HG03469 (cell line): ENCODE data around the gene ROR2.

ENCODE experiments used
- ATAC-seq: cut with Tn5 transposase; IDR thresholded peaks from one replicate; pipeline ENCODE4 v1.9.1; 2021; ENCODE audit warnings: mild to moderate bottlenecking, moderate library complexity, moderate number of reproducible peaks; ENCODE audit not compliant: unreplicated experiment

Gene ROR2

GRCh38 chr9:91948597-91949391, 1.2 kb downstream of the ROR2 start:
- ATAC-seq, result no peak

DNA sequence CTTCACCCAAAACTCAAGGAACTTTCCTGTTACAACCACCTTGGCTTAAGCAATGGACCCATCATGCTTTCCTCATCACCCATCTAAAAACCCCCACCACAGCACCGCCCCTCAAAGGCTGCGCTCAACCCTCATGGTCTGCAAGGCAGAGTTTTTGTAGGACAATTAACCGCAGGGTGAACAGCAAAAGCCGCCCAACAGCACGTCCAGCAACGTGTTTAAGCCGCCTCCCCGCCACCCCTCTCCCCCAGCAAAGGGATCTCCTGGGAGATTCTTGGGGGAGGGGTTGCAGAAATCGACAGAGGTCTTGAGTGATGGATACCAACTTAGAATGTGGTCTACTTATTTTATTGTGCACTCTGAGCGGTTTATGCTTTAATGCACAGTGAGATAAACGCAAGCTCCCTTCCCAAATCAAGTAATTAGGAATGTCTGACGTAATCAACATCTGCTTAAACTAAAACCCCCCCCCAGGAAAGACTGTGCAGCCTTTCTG, 1.9 kb downstream of the ROR2 start:
- no peak for ATAC-seq

GRCh38 chr9:91946653-91947488, 3.2 kb downstream of the ROR2 start:
- ATAC-seq, result no peak

DNA sequence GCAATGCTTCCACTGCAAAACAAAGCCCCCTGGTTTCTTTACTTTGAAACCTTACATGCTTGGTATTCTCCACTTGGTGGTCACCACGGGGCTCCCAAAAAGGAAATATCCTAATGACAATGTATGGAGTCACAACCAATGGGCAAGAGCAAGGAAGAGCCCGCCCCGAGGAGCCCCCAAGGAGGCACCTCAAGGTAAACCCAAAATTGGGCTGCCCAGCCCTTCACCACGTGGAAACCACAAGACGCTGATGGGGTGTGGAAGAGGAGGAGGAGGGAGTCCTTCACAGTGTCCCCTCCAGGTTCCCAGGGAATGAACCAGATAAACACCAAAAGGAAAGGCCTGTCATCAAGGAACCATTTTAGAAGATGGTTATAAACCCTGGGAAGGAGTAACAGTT, 3.8 kb downstream of the ROR2 start:
- no peak for ATAC-seq

DNA sequence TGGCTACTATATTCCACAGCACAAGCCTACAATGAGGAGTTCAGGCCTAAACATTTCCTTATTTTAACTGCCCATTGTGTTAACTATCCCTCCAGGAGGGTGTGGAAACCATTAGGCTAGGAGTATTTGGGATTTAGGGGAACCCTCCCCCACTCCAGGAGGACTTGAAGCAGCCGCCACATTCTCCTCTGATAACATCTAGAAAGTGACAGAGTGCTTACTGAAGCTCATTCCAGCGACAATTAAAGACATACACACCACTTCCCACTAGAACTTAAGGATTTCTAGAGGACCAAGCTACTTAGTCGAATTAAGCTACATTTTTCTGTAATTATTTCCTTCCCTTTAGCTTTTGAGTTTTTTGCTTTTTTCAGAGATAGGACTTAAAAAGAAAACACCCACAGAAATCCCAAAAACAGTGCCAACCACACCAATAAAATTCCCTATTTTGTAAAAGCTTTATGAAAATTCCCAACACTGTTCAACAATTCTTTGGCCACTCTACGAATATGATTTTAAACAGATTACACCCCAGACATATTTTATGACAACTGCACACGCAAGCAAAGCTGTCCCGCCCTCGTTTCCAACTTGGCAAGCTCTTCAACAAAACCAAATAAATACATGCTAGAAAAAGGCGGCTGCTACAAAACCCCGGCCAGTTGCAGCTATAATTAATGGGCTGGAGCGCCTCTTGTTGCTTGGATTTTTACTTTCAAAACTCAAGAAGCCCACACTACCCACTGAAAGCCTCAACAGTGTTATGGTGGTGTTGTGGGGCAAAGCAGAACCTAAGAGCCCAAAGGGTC, 4.5 kb downstream of the ROR2 start:
- ATAC-seq, result no peak

DNA sequence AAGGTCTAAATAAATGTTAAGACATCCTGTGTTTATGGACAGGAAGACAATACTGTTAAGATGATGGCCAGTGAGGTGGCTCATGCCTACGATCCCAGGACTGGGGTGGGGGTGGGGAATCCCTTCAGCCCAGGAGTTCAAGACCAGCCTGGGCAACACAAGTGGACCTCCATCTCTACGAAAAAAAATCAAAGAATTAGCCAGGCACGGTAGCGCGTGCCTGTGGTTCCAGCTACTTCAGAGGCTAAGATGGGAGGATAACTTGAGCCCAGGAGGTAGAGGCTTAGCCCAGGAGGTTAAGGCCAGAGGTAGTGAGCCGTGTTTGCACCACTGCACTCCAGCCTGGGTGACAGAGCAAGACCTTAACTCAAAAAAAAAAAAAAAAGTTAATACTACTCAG, 5.3 kb downstream of the ROR2 start:
- ATAC-seq, result no peak

DNA sequence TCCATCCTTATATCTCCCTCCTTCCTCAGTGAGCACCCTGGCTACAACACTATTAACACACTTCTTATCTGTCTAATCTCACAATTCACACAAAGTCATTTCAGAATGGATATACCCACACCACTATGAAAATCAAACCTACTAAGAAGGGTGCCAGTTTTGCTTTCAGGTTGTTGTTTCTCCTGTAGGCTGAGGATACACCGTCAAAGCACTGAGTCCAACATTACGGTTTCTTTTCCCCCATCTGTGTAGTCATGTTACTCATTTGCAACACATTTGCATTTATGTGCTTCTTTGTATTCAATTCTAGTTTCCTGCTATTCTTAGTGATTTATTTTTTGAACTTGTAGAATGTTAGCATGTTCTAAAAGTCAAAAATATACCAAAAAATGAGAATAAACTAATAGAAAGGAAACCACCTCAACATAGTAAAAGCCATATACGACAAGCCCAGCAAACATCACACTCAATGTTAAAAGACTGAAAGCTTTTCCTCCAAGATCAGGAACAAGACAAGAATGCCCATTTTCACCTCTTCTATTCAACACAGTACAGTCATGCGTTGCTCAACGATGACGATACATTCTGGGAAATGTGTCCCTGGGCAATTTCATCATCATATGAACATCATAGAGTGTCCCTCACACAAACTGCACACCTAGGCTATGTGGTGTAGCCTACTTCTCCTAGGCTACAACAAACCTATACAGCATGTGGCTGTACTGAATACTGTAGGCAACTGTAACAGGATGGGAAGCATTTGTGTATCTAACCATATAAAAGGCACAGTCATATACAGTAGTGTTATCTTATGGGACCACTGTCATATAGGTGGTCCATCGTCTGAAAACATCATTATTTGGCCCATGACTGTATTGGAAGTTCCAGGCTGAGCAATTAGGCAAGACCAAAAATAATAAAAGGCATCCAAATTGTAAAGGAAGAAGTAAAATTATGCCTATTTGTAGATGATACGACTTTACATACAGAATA, 6.3 kb downstream of the ROR2 start:
- ATAC-seq, result no peak

- ATAC-seq, result no peak
Measured at GRCh38 chr9:91942201-91942600, 7.8 kb downstream of the ROR2 start.

DNA sequence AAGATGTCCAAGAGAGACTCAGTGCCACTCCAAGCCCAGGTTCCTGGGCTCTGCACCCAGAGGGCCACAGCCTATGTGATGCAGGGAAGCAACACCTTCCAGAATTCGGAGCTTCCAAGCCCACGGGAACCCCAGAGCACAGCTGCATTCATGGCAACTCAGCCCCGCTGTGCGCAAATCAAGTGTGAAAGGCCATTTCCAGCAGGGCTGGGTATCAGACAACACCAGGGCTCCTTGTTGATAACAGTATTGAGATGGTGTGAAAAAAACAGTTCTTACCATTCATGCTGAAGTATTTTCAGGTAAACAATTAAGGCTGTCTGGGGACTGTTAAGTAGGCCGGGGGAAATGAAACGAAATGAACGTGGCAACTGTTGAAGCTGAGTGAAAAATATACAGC, 10.1 kb downstream of the ROR2 start:
- no peak for ATAC-seq

- no peak for ATAC-seq
Measured at GRCh38 chr9:91937727-91938126, 12.3 kb downstream of the ROR2 start.

DNA sequence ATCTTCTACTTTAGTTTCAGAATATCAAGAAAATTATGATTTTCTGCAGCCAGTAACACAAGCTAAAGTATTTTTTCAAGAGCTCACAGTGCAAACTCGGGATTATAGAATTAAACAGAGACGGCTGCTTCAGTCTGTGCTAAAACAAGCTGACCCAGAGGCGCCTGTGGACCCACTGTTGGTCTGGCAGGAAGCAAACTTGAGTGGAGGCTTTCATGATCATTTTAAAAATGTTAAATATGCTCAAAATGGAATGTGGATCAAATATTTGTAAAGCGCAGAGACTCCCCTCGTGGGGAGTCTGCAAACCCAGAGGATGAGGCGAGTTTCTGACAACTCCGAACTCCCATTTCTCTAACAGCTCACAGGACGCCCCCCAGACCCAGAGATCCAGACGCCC, 13.0 kb downstream of the ROR2 start:
- ATAC-seq, result no peak

DNA sequence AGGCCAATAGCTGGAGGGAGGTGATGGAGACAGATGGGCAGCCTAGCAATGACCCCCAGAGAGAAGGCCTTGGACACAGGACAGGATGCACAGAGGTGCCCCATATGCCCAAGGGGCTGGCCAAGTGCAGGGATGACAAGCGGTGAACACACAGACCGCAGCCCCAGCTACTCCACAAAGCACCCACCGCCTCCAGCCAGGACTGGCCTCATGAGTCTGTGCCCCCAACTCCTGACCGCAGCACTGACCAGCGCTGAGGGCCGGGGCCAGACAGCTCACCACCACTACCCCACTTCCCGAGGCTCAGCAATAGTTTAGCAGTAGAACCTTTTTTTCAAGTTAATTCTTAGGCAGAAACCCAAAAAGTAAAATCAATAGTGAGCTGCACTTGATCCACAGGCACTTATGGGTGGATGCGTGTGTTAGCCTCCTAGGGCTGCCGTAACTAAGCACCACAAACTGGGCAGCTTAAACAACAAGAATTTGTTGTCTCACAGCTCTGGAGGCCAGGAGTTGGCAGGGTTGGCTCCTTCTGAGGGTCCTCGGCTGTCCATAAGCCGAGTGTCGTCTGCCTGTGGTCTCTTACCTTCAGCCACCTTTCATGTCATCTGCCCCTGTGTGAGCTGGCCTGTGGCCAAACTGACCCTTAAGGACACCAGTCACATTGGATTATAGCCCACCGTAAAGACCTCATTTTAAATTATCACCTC, 14.1 kb downstream of the ROR2 start:
- ATAC-seq, result no peak

DNA sequence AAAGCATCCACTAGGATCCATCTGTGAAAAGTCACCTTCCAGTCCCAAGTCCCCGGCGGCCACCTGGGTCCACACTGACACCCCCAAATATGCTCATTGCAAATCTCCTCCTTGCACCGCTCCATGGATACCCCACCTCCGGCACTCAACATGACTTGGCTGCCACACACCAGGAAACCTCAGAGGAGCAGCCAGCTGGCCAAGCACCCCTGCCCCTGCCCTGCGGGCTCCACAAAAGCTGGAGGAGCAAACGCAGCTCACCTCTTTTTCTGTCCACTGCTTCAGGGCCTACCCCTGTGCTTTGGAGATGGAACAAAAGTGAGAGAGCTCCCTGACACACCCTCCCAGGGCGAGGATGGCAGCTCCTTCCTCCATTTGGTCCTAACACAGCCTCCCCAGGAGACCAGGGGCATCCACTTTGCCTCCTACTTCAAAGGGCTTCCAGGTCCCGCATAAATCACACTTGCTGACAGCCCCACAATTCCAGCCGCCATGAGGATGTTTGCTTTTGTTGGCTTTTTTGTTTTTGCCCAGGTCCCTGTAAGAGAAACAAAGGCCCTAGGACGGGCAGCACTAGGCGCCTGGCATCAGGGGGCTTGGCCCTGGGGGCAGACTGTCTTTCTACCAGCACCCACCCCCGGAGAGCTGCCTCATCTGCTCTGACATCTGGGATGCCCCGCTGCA, 14.8 kb downstream of the ROR2 start:
- ATAC-seq, result no peak

DNA sequence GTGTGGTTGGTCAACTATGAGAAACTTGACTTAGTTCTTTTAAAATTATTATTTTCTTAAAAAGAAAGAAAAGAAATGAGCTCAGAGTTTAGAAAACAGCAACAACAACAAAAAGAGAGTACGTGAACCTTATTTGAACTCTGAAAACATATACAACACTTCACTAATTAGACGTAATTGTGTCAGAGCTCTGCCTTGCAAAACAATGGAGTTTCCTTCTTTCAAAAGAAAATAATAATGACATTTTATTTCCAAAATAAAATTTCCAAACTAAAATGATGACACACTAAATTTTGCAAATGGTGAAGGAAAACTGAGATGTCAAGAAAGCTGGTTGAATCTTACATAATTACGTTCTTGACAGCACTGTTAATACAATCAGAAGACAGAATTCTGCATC, 15.4 kb downstream of the ROR2 start:
- ATAC-seq, result no peak

DNA sequence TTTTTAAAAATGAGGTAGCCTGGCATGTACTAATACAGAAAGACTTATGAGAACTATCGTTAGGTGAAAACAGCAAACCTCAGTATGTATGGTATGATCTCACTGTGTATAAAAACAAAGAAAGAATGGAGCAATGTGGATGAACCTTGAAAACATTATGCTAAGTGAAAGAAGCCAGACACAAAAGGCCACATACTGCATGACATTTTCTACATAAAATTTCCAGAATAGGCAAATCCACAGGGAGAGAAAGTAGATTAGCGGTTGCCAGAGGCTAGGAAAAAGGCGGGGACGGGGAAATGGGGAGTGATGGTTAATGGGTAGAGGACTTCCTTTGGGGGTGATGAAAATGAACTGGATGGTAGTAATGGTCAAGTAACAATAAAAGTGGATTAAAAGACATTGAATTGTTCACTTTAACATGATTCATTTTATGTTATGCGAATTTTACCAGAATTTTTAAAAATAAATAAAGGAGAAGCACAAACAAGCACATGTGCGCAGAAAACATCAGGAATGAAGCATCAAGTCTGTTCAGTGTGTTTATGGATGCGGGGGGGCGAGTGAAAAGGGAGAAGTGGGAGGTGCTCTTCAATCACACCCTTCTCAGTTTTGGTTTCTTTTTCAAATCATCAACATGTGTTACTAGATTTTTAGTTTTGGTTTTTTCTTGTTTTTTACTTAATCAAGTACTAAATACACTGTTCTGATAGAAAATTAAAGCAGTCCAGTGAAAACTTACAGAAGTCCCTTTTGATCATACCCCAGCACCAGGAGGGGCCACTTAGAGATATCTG, 16.3 kb downstream of the ROR2 start:
- no peak for ATAC-seq

- ATAC-seq, result no peak
Measured at GRCh38 chr9:91930475-91930874, 19.6 kb downstream of the ROR2 start.

- no peak for ATAC-seq
Measured at GRCh38 chr9:91929331-91929730, 20.7 kb downstream of the ROR2 start.

DNA sequence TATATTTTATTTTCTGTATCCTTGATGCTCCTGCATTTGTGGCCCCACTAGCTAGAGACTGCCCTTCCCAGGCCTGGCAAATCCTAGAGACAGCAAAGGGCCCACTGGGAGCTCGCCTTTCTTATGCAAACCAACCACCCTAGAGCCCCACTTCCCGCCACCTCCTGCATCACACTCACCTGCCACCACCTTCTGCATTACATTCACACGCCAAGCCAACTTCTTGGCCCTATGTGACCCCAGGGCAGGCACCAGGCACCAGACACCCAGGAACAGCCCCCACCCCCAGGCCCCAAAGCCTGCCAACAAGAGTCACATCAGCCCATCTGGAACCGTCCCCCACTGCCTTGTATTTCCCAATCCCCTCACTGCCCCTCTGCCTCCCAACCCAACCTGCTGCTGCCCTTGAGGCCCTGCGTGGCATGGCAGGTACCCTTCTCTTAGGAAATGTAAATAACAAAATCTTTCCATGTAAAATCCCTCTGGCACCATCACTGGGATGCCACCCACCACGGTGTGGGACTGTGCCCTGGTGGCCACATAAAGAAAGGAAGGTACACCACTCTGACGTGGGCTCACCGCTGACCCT, 22.0 kb downstream of the ROR2 start:
- no peak for ATAC-seq
